Activated naive CD8-positive, alpha-beta T cell (primary cell): Measurements from ENCODE around the gene MMEL1.

Experiments used
- H3K27ac Mint-ChIP-seq: one replicate; pipeline ENCODE4 v1.8.0; 2021; ENCODE audit warnings: mixed read lengths
- H3K27me3 Mint-ChIP-seq: one replicate; pipeline ENCODE4 v1.8.0; 2021; ENCODE audit warnings: mixed read lengths
- H3K36me3 Mint-ChIP-seq: one replicate; pipeline ENCODE4 v1.8.0; 2021; ENCODE audit warnings: mixed read lengths
- H3K4me1 Mint-ChIP-seq: one replicate; pipeline ENCODE4 v1.8.0; 2021; ENCODE audit warnings: low read depth, mixed read lengths
- H3K4me3 Mint-ChIP-seq: one replicate; pipeline ENCODE4 v1.8.0; 2021; ENCODE audit warnings: mild to moderate bottlenecking, mixed read lengths
- H3K9me3 Mint-ChIP-seq: one replicate; pipeline ENCODE4 v1.8.0; 2021; ENCODE audit warnings: low read depth, mixed read lengths

The MMEL1 gene

DNA sequence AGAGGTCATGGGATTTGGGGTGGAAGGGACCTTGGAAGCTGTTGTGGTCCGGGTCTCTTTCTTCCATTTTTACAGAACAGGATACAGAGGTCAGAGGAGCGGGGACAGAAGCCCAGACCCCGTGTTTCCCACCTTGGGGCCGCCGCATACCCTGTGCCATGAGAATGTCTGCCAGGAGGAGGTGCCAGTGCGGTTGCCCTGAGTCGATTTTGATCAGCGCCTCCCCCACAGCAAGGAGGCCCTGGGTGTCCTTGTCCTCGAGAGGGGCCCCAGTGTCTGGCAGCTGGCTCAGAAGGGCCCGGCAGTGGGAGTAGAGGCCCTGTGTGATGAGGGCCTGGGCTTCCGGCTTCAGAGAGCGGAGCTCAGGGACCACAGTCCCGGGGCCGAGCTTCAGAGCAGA is 12.3 kb upstream of the MMEL1 start:
- no peak overlapping the region for H3K27ac Mint-ChIP-seq
- H3K9me3 Mint-ChIP-seq, result peaks cover 10% of the 10 kb centered on the region
- H3K27me3 Mint-ChIP-seq, result no peaks in the 10 kb centered on the region
- peaks cover 7% of the 10 kb centered on the region for H3K4me1 Mint-ChIP-seq
- H3K4me3 Mint-ChIP-seq, result no peak overlapping the region
- peaks cover 8% of the 10 kb centered on the region for H3K36me3 Mint-ChIP-seq

DNA sequence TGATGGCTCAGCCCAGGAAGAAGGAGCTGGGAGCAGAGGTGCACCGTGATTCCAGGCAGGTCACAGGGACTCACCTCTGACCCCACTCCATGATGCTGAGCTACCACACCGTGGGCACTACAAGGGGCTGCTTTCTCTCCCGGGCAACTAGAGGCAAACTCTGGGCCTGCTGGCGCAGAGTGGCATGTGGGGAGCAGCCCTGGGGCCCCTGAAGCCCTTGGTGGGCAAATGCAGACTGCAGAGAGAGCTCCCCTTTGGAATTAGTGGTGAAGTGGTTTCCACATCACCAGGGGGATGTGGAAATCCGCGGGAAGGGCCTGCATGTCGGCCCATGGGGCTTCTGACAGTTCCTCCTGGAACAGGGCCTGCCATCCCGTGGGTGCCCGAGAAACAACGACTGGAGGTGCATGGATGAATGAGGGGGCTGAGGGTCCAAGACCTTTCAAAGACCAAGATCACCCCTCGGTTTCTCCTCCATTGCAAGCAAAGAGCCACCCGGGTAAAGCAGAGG is 11.8 kb upstream of the MMEL1 start:
- H3K27ac Mint-ChIP-seq, result no peak overlapping the region
- peaks cover 7% of the 10 kb centered on the region for H3K4me1 Mint-ChIP-seq
- peaks cover 8% of the 10 kb centered on the region for H3K36me3 Mint-ChIP-seq
- peaks cover 10% of the 10 kb centered on the region for H3K9me3 Mint-ChIP-seq
- H3K27me3 Mint-ChIP-seq, result no peaks in the 10 kb centered on the region
- no peak overlapping the region for H3K4me3 Mint-ChIP-seq

DNA sequence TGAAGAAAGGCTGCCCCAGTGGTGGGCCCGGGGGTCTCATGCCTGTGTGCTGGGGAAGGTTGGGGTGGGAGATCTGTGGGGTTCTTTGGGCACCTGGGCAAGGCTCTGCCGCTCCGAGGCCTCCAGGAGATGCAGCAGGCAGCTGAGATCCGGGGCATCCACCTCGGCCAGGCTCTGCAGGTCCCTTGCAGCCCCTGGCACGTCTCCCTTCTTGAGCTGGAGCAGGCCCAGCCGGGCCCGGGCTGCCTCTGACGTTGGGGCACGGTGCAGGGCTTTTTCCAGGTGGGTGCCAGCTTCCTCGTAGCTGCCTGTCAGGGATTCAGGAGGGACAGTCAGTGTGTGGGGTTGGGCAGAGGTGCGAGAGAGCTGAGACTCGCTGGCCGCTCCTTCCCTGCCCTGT is 11.4 kb upstream of the MMEL1 start:
- Mint-ChIP-seq H3K27ac (no peak overlapping the region), H3K4me1 (peaks cover 7% of the 10 kb centered on the region), H3K4me3 (no peak overlapping the region), H3K9me3 (peaks cover 10% of the 10 kb centered on the region), H3K36me3 (peaks cover 8% of the 10 kb centered on the region), H3K27me3 (no peaks in the 10 kb centered on the region)

DNA sequence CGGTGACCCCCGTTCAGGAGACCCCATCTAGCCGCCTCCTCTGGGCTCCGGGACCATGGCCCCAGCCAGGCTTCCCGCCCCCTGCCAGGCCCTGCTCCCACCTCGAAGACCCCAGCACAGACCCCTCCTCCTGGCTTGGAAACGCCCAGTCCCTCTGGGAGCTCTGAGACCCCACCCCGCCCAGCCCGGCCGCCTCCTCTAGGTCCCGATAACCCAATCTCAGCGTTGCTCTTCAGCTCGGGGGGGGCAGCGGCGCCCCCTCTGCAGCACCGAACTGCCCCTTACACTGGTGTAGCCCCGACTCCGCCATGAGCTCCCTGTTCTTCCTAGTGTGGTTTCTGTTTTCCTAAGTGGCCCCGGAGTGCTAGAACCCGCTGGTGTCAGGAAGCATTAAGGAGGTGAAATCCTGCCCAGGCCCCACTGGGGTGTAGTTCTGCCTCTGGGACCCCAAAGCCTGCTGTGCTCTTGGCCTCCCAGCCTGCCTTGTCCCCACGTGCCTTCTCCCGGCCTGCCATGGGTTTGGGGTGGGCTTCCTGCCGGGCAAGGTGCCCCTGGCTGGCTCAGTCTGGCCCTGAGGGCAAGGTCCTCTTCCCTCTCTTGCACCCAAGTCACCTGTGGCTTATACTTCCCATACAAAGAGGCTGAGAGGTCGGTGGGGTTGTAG is 10.7 kb upstream of the MMEL1 start:
- Mint-ChIP-seq H3K4me3 (peak overlapping the region; percentile 66), H3K4me1 (peaks cover 7% of the 10 kb centered on the region), H3K36me3 (peaks cover 8% of the 10 kb centered on the region), H3K27ac (peak overlapping the region; percentile 70), H3K9me3 (peaks cover 10% of the 10 kb centered on the region), H3K27me3 (no peaks in the 10 kb centered on the region)

DNA sequence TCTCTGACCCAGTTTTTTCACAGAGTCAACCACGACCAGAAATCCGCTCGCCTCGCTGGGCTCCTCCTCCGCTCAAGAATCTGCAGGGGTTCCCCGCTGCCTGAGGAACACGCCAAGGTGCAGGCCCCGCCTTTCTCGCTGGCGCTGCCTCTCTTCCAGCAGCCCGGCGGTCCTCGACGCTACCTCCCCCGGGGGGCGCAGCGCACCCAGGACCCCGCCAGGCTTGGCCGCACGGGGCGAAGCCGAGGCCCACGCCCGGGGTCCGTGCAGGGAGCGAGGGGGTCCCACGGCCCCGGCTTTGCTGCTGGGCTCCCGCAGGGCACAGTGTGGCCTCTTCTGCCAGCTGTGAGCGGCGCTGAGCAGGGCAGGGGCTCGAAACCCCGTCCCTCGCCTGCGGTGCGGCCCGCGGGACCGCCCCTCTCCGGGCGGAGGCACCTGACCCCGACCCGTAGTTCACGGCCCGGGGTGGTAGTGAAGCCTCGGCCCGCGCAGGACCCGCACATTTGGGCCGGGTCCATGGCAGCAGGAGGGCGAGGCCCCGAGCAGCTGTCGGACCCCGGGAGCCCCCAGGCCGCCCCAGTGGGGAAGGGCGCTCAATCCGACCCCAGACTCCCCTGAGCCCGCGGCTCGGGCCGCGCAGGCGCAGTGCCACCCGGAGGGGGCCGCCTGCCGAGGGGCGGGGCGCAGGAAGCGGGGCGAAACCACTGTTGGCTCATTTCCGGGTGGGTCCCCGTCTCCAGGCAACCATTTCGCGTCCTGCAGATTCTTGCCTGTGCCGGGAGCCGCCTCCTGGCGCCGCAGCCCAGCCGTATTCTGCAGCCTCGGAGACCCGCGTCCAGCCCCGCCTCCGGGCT is 10.0 kb upstream of the MMEL1 start:
- H3K4me1 Mint-ChIP-seq, result peaks cover 7% of the 10 kb centered on the region
- peak overlapping the region; percentile 93 for H3K27ac Mint-ChIP-seq
- H3K9me3 Mint-ChIP-seq, result peaks cover 7% of the 10 kb centered on the region
- peak overlapping the region; percentile 91 for H3K4me3 Mint-ChIP-seq
- H3K36me3 Mint-ChIP-seq, result peaks cover 6% of the 10 kb centered on the region
- no peaks in the 10 kb centered on the region for H3K27me3 Mint-ChIP-seq

DNA sequence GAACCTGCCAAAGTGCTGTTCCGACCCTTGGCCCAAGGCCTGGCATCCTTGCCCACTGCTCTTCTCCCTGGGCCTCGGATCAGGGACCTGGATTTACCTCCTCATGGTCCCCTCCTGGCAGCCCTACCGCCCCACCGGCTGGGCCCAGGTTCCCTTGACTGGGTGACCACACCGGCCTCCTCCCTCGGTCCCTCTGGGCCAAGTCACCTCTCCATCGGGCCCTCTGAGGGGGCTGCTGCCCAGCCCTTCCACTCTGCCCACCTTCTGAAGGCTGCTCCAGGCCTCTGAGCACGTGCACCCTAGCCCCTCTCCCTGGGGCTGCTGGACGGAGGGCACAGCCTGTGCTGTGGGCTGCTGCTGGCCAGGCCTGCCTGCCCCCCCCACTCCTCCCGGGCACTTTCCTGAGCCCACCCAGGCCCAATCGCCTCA is 9.3 kb upstream of the MMEL1 start:
- peaks cover 4% of the 10 kb centered on the region for H3K9me3 Mint-ChIP-seq
- peaks cover 4% of the 10 kb centered on the region for H3K36me3 Mint-ChIP-seq
- peak overlapping the region; percentile 93 for H3K27ac Mint-ChIP-seq
- no peaks in the 10 kb centered on the region for H3K27me3 Mint-ChIP-seq
- peak overlapping the region; percentile 91 for H3K4me3 Mint-ChIP-seq
- H3K4me1 Mint-ChIP-seq, result peaks cover 7% of the 10 kb centered on the region

DNA sequence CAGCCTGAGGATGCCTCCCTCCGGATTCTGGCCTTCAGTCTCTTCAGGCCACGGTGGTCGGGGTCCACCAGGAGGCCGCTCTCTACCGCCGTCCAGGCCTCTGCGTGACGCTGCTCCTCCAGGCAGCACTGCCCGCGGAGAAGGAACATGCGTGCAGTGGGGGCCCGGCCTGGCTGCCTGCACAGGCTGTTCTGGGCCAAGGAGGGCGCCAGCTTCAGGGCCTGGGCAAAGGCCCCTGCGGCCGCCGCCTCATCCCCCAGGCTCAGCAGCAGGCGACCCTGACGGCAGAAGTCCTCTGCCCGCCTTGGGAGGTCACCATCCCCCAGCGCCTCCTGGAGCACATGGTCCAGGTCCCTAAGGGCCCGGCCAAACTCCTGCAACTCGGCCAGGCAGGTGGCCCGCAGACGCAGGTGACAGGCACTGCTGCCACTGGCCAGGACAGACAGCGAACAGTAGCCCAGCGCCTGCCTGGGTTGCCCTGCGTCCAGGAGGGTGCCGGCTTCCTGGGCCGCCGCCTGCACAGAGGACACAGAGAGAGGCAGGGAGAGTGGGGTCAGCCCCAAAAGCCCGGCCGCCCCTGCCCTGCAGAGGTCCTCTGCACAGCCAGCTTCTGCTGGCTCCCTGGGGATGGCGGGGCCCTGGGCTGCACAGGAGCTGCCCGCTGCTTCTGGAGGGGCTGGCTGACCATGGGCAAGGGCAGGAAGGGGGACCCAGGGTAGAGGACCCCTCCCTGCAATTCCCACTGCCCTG is 8.7 kb upstream of the MMEL1 start:
- Mint-ChIP-seq H3K9me3 (no peaks in the 10 kb centered on the region), H3K27ac (no peak overlapping the region), H3K36me3 (no peaks in the 10 kb centered on the region), H3K27me3 (no peaks in the 10 kb centered on the region), H3K4me3 (peak overlapping the region; percentile 91), H3K4me1 (peaks cover 7% of the 10 kb centered on the region)

DNA sequence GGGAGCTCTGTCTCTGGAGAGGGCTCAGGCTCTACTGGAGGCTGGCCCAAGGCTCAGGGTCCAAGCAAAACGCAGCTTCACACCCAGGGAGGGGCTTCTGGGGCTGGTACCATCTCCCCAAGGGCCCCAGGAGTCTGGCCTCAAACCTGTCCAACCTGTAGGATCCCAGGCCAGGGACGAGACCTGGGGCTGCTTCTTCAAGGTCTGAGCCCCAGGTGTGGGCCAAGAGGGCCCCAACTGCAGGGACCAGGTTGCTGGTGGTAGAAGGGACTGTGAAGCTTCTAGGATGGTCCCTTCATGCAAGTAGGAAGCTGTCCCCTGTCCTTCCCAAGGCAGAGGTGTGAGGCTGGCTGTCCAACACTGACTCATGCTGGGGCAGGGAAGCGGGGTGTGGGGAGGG is 7.8 kb upstream of the MMEL1 start:
- no peaks in the 10 kb centered on the region for H3K27me3 Mint-ChIP-seq
- no peak overlapping the region for H3K27ac Mint-ChIP-seq
- H3K4me3 Mint-ChIP-seq, result no peak overlapping the region
- no peaks in the 10 kb centered on the region for H3K9me3 Mint-ChIP-seq
- no peaks in the 10 kb centered on the region for H3K36me3 Mint-ChIP-seq
- H3K4me1 Mint-ChIP-seq, result peaks cover 7% of the 10 kb centered on the region

DNA sequence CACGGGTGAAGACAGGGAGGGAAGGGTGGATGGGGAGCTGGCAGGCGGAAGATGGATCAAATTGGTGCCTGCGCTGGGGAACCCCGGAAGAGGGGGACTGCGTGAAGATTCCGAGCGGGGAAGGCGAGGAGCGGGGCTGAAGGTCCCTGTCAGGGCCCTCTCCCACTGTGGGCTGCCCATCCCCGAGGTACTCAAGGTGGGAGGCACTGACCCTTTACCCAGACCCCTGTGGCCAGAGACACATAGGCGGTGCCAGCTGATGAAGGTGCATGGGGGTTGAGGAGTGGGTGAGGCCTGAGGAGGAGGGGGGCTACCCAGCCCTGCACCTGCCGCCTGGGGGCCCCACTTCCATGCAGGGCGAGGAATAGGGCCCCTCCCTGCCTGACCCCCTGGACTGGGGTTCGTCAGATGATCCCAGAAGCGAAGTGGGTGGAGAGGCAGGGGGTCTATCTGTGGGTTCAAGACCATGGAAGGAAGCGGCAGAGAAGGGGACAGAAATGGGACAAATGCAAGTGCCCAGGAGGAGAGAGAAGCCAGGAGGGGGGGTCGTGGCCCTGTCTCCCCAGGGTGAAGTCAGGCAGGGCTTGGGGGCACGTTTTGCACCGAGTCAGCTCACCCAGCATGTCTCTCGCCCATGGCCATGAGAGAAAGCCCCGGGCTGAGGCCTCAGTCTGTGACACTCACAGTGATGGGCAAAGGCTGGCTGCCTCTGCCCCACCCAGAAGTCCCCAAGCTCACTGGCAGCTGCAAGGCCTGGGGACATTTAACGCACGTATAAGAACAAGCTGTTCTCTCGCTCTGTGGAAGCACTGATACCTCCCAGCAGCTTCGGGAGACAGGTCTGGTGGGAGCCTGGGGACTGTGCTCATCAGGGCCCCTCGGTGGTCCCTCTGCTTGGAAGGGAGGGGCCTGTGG is 7.0 kb upstream of the MMEL1 start:
- H3K9me3 Mint-ChIP-seq, result no peaks in the 10 kb centered on the region
- H3K27me3 Mint-ChIP-seq, result no peaks in the 10 kb centered on the region
- no peak overlapping the region for H3K4me3 Mint-ChIP-seq
- H3K36me3 Mint-ChIP-seq, result no peaks in the 10 kb centered on the region
- no peak overlapping the region for H3K27ac Mint-ChIP-seq
- peaks cover 7% of the 10 kb centered on the region for H3K4me1 Mint-ChIP-seq

DNA sequence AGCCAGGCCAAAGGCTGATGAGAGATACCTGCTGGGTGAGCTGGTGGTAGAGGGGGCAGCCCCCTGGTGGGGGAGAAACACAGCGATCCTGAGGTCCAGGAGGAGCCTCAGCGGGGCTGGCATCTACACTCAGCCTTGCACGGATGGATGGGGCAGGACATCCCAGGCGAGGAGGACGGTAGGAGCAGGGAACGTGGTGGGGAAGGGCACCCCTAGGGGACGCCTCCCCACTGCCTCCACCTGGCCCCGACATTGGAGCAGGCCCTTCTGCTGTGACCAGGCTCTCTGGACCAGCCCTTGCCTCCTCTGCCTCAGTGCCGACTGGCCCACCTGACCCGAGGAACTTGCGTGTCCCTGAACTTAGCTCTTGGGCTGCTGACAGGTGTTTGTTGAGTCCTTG is 6.4 kb upstream of the MMEL1 start:
- peaks cover 7% of the 10 kb centered on the region for H3K4me1 Mint-ChIP-seq
- no peaks in the 10 kb centered on the region for H3K27me3 Mint-ChIP-seq
- no peaks in the 10 kb centered on the region for H3K36me3 Mint-ChIP-seq
- no peak overlapping the region for H3K27ac Mint-ChIP-seq
- no peak overlapping the region for H3K4me3 Mint-ChIP-seq
- H3K9me3 Mint-ChIP-seq, result no peaks in the 10 kb centered on the region

DNA sequence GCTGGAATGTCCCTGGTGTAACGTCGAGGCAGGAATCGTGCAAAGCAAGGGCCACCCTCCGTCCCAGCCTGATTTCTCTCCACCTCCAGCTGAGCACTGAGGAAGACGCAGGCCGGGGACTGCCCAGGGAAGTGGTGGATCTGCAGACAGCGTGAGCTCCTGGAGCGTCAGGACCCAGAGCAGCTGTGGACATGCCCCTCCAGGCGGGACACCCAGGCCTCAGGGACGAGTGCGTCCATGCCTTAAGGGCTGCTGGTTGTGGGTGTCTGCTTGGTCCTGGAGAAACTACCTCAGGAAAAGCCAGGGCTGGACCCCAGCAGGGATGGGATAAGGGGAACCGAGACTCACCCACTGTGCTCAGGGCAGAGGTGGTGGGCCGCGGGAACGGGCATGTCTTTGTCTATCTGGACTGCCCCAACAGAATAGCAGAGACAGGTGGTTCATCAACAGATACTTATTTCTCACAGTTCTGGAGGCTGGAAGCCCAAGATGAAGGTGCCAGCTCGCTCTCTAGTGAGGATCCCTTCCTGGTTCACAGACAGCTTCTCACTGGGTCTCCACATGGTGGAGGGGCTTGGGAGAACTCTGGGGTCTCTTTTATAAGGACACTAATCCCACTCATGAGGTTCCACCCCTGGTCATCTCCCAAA is 5.8 kb upstream of the MMEL1 start:
- Mint-ChIP-seq H3K36me3 (no peaks in the 10 kb centered on the region), H3K4me1 (peaks cover 4% of the 10 kb centered on the region), H3K4me3 (no peak overlapping the region), H3K9me3 (no peaks in the 10 kb centered on the region), H3K27me3 (no peaks in the 10 kb centered on the region), H3K27ac (peak overlapping the region; percentile 54)

DNA sequence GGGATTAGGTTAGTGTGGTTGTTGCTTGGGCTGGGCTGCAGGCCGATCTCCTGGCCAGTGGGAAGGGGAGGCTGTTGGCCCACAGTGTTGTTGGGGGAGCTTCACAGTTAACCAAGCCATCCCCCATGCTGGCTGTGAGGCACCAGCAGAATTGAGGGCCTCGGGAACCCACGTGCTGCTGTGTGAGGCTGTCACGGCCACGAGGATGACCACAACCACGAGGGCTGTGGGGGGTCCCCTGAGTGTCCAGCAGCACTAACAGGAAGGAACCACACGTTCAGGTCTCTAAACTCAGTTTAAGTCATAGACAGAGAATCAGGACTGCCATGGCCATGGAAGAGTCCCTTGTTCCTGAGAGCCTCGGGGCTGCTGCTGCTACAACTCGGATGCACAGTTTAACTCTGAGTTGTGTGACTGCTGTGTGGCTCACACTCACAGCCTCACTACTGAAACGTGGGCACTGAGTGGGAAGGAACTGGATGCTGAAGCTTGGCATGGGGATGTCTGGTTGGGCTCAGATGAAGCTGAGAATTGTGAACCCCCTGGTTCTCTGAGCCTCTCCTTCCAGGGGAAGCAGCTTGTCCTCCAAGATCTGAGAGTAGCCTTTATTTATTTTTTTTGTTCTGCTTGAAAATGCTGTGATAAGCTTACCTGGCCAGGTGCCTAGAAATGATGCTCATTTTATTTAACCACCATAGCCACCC is 4.8 kb upstream of the MMEL1 start:
- peaks cover 2% of the 10 kb centered on the region for H3K4me1 Mint-ChIP-seq
- no peak overlapping the region for H3K4me3 Mint-ChIP-seq
- H3K27me3 Mint-ChIP-seq, result no peaks in the 10 kb centered on the region
- H3K9me3 Mint-ChIP-seq, result no peaks in the 10 kb centered on the region
- no peaks in the 10 kb centered on the region for H3K36me3 Mint-ChIP-seq
- no peak overlapping the region for H3K27ac Mint-ChIP-seq

DNA sequence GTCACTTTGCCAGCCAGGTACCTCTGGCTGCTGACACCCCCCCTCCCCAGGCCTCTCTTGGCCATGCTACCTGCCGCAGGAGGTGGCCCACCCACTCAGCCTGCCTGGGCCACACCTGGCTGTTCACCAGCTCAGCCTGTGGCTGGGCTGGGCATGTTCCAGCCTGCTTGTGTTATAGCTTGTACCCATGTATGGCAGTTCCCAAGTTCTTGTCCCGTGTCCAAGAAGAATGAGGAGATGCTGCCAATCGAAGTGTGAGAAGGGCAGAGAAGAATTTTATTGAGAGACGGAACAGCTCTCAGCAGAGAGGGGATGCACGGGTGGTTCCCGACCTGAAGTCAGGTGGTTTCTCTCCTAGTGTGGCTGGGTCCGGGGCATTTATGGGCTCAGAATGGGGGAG is 3.9 kb upstream of the MMEL1 start:
- Mint-ChIP-seq H3K4me3 (no peak overlapping the region), H3K4me1 (no peaks in the 10 kb centered on the region), H3K27ac (no peak overlapping the region), H3K9me3 (no peaks in the 10 kb centered on the region), H3K27me3 (no peaks in the 10 kb centered on the region), H3K36me3 (no peaks in the 10 kb centered on the region)
